GM18519 (cell line): ENCODE measurements around the gene CTR9.
A peak's percentile ranks its signal among the peaks of the same experiment; 100 is the strongest.
"Not testable (repeated sequence)": the region's sequence is repeated elsewhere in the genome, so short reads cannot be mapped to it uniquely, and the experiment has no call there.

ENCODE experiments used
- ATAC-seq: cut with Tn5 transposase; IDR thresholded peaks from one replicate; pipeline ENCODE4 v1.9.1; 2021; ENCODE audit warnings: mild to moderate bottlenecking, moderate library complexity; ENCODE audit not compliant: unreplicated experiment, low FRiP score

CTR9 gene

GRCh38 chr11:10808553-10809372 lies 57.7 kb downstream of the CTR9 start, which contains the start of gene EIF4G2:
Gene EIF4G2, minus strand, starts transcription at chr11:10808926.
- ATAC-seq, result peak; percentile 85

GRCh38 chr11:10809373-10810160 lies 58.5 kb downstream of the CTR9 start:
- no peak for ATAC-seq

GRCh38 chr11:10813945-10814344 lies 62.9 kb downstream of the CTR9 start:
- ATAC-seq, result no peak

- ATAC-seq, result no peak
Measured at GRCh38 chr11:10818594-10818993, 67.5 kb downstream of the CTR9 start.

- not testable (repeated sequence) for ATAC-seq
Measured at GRCh38 chr11:10822491-10822890, 71.4 kb downstream of the CTR9 start.

GRCh38 chr11:10823152-10823579 lies 72.1 kb downstream of the CTR9 start:
- ATAC-seq, result no peak

GRCh38 chr11:10824888-10825287 lies 73.8 kb downstream of the CTR9 start:
- peak; percentile 61 for ATAC-seq

- ATAC-seq, result no peak
Measured at GRCh38 chr11:10828402-10828801, 77.4 kb downstream of the CTR9 start.

- ATAC-seq, result no peak
Measured at GRCh38 chr11:10829139-10829538, 78.1 kb downstream of the CTR9 start.
